Activated CD4-positive, alpha-beta T cell treated with anti-CD3 and anti-CD28 coated beads for 36 hours (primary cell): ENCODE measurements around the gene TRIOBP. TPM values are rescaled to one million over a fixed set of nuclear protein-coding genes. Genes with fewer than 3 reads are reported as not detected.

Experiments
- ATAC-seq: fragments of 200-7000 bp; cut with Tn5 transposase; one replicate; pipeline ENCODE4 v1.10.0; 2021; ENCODE audit warnings: mild to moderate bottlenecking, moderate library complexity
- CTCF ChIA-PET: fragments of 350-600 bp; sonication (Branson Sonifier 250); formaldehyde crosslinking; loops from one replicate; lab custom pipeline; 2021; ENCODE audit warnings: antibody characterized with exemption; lab: Charles Lee
- POLR2A ChIA-PET: fragments of 350-600 bp; sonication (Branson Sonifier 250); formaldehyde crosslinking; loops from one replicate; lab custom pipeline; 2021; ENCODE audit warnings: antibody characterized with exemption, inconsistent platforms; lab: Charles Lee
- DNase-seq: peaks from one replicate; pipeline ENCODE4 v3.0.0-alpha.2; 2020
- H3K27ac Mint-ChIP-seq: one replicate; pipeline ENCODE4 v1.8.0; 2021; ENCODE audit warnings: mixed read lengths
- H3K27me3 Mint-ChIP-seq: one replicate; pipeline ENCODE4 v1.8.0; 2021; ENCODE audit warnings: mixed read lengths
- H3K36me3 Mint-ChIP-seq: one replicate; pipeline ENCODE4 v1.8.0; 2021; ENCODE audit warnings: low read depth, mixed read lengths
- H3K4me1 Mint-ChIP-seq: one replicate; pipeline ENCODE4 v1.8.0; 2021; ENCODE audit warnings: mixed read lengths
- H3K4me3 Mint-ChIP-seq: one replicate; pipeline ENCODE4 v1.8.0; 2021; ENCODE audit warnings: mild to moderate bottlenecking, moderate library complexity, mixed read lengths
- H3K9me3 Mint-ChIP-seq: one replicate; pipeline ENCODE4 v1.8.0; 2021; ENCODE audit warnings: low read depth, mixed read lengths
- intact Hi-C, 2 experiments: fragments of 100-400 bp; cut with DNase I in 1 of 2; cut with micrococcal nuclease in 1 of 2; formaldehyde crosslinking; loops; one replicate each; pipeline versions ENCODE4 v1.14.2 to v1.15.1; 2022 to 2024; cut with DNase I, micrococcal nuclease
- total RNA-seq, 2 experiments: library from RNA; stranded (reverse); gene quantifications; one replicate each; pipeline ENCODE4 v1.2.3, GENCODE V29; 2021

TRIOBP gene
- total RNA-seq, 2 experiments from 2014 or later = 23.3 to 26.1 TPM

DNA sequence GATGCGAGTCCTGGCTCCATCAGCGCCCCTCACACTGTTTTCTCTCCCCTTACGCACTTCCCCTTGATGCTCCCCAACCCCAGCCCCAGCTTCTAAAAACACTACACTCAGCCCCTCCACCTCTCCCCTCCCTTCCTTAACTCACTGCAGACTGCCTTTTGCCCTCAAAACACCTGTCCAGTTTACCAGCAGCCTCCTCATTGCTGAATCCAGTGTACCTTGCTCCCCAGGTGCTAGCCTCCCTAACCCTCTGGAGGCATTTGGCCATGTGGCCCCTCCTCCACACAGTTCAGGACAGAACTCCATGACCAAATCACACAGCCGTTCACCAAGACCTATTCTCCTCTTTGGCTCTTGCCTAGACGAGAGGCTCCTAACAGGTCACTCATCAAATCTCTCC, 123.5 kb downstream of the TRIOBP start:
- POLR2A ChIA-PET = interaction anchor here (0.6 kb wide), 2 partner anchors 14 to 142 kb away, joined by 3 to 5 read pairs; no protein-coding TSS in a partner anchor
- H3K36me3 Mint-ChIP-seq = peaks cover 3% of the 10 kb centered on the region
- DNase-seq (no peak), ATAC-seq (no peak)
- CTCF ChIA-PET = interaction anchor here (0.5 to 1.3 kb wide), 6 partner anchors 9 to 188 kb away, joined by 3 to 5 read pairs (median 4); partner anchors contain the start of gene ANKRD54
- H3K27ac Mint-ChIP-seq = no peak overlapping the region
- intact Hi-C loops = no loop called here
- H3K4me3 Mint-ChIP-seq = no peak overlapping the region
- peaks cover 8% of the 10 kb centered on the region for H3K4me1 Mint-ChIP-seq
- H3K9me3 Mint-ChIP-seq = no peaks in the 10 kb centered on the region
- peaks cover 25% of the 10 kb centered on the region for H3K27me3 Mint-ChIP-seq

DNA sequence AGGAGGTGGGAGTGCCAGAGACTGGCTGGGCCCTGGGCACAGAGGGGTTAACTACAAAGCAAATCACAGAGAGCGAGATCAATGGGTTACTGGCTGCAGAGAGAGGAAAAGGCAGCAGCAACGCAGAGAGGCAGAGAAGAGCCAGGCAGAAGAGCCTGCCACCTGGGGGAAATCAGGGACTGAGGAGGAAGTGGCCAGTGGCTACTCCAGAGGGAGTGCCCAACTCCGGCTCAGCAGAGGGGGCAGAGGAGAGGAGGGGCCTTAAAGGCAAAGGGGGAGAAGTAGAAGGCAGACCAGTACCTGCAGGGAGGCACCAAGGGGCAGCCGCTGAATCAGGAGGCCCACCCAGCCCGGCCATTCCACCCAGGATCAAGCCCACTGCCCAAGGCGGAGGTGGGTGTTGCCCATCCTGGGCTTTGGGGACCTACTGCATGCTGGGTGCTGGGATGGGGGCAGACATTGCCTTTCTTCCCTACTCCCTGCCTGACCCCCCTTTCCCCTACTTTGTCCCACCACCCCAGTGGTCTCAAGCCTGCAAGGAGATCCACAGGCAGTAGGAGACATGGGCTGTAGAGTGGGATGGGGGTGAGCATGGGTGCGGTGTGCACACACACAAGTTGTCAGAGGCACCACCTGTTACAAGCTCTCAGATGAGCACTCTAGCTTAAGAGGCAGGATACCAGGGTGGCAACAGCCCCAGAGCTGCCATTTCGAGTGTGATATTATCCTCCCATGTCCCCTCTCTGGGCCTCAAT, 125.4 kb downstream of the TRIOBP start:
- H3K4me1 Mint-ChIP-seq = peaks cover 8% of the 10 kb centered on the region
- no peak for ATAC-seq
- H3K36me3 Mint-ChIP-seq = peaks cover 3% of the 10 kb centered on the region
- no peak overlapping the region for H3K27ac Mint-ChIP-seq
- intact Hi-C loops = no loop called here
- no peak overlapping the region for H3K4me3 Mint-ChIP-seq
- no peak for DNase-seq
- ChIA-PET POLR2A (interaction anchor here (0.5 kb wide), 1 partner anchor 20 kb away, joined by 3 read pairs; no protein-coding TSS in a partner anchor), CTCF (interaction anchor here (0.8 kb wide), 1 partner anchor 30 kb away, joined by 3 read pairs; no protein-coding TSS in a partner anchor)
- H3K27me3 Mint-ChIP-seq = peaks cover 27% of the 10 kb centered on the region
- no peaks in the 10 kb centered on the region for H3K9me3 Mint-ChIP-seq

DNA sequence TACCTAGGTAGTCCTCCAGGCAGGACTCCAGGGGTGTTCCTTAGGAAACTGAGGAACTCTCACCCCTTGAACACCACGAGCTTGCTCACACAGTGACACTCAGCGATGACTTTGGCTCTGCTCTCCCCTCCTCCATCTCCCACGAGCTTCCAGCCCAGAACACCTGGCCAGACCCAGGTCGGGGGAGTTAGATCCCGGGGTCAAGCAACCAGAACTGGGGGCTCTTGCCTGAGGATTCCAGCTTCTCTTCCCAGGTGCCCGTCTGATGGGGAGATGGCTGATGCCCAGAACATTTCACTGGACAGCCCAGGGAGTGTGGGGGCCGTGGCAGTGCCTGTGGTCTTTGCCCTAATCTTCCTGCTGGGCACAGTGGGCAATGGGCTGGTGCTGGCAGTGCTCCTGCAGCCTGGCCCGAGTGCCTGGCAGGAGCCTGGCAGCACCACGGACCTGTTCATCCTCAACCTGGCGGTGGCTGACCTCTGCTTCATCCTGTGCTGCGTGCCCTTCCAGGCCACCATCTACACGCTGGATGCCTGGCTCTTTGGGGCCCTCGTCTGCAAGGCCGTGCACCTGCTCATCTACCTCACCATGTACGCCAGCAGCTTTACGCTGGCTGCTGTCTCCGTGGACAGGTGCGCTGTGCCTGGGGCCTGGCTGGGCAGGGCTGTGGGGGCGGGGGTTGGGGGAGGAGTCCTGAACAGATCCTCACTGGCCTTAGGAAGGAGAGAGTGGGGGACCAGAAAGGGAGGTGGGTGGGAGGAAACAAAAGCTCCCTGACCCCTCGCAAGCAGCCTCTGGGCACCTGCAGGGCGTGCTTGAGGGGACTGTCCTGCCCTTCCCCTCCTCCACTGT, 126.5 kb downstream of the TRIOBP start, which contains the start of gene GALR3:
Gene GALR3, plus strand, starts transcription at position 249 of the 852 bp plus-strand sequence. Its CDS starts 25 bp downstream, at position 274.
- ChIA-PET POLR2A (interaction anchor here (0.7 kb wide), 1 partner anchor 153 kb away, joined by 3 read pairs; no protein-coding TSS in a partner anchor), CTCF (interaction anchor here (0.7 to 0.8 kb wide), 4 partner anchors 11 to 43 kb away, joined by 3 to 4 read pairs (median 3); no protein-coding TSS in a partner anchor)
- H3K4me3 Mint-ChIP-seq = peak within 1 kb of the TSS; percentile 36
- intact Hi-C loops = no loop called here
- no peaks in the 10 kb centered on the region for H3K9me3 Mint-ChIP-seq
- H3K4me1 Mint-ChIP-seq = peaks cover 3% of the 10 kb centered on the region
- peaks cover 2% of the 10 kb centered on the region for H3K36me3 Mint-ChIP-seq
- no peak within 1 kb of the TSS for H3K27ac Mint-ChIP-seq
- H3K27me3 Mint-ChIP-seq = peaks cover 27% of the 10 kb centered on the region
- DNase-seq = no peak
- no peak for ATAC-seq

DNA sequence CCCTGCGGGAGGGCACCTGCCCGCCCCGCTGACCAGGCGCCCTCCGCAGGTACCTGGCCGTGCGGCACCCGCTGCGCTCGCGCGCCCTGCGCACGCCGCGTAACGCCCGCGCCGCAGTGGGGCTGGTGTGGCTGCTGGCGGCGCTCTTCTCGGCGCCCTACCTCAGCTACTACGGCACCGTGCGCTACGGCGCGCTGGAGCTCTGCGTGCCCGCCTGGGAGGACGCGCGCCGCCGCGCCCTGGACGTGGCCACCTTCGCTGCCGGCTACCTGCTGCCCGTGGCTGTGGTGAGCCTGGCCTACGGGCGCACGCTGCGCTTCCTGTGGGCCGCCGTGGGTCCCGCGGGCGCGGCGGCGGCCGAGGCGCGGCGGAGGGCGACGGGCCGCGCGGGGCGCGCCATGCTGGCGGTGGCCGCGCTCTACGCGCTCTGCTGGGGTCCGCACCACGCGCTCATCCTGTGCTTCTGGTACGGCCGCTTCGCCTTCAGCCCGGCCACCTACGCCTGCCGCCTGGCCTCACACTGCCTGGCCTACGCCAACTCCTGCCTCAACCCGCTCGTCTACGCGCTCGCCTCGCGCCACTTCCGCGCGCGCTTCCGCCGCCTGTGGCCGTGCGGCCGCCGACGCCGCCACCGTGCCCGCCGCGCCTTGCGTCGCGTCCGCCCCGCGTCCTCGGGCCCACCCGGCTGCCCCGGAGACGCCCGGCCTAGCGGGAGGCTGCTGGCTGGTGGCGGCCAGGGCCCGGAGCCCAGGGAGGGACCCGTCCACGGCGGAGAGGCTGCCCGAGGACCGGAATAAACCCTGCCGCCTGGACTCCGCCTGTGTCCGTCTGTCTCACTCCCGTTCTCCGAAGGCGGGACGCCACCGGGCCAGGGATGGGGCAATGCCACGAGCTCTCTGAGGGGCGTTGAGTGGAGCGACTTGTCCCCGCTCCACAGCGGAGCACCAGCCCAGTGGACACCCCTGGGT, 128.1 kb downstream of the TRIOBP start:
- POLR2A ChIA-PET = interaction anchor here (0.6 kb wide), 2 partner anchors 19 to 32 kb away, joined by 4 to 8 read pairs; no protein-coding TSS in a partner anchor
- no peaks in the 10 kb centered on the region for H3K4me1 Mint-ChIP-seq

More for the DNA sequence above, 128.1 kb downstream of the TRIOBP start:
- H3K27me3 Mint-ChIP-seq = peaks cover 21% of the 10 kb centered on the region
- intact Hi-C loops = no loop called here
- CTCF ChIA-PET = no interaction called here
- peak; percentile 82 for ATAC-seq
- peak; percentile 54 for DNase-seq
- no peaks in the 10 kb centered on the region for H3K9me3 Mint-ChIP-seq
- H3K36me3 Mint-ChIP-seq = peaks cover 4% of the 10 kb centered on the region
- H3K4me3 Mint-ChIP-seq = no peak overlapping the region
- no peak overlapping the region for H3K27ac Mint-ChIP-seq

Other genes with a start within 250 kb of the TRIOBP start
- 100 to 1,000 TPM; 108 to 125 TPM for gene MFNG, start 210.7 kb upstream of the TRIOBP start, total RNA-seq
- not detected for gene CARD10, start 177.6 kb upstream of the TRIOBP start, total RNA-seq
- gene CDC42EP1, start 136.6 kb upstream of the TRIOBP start, total RNA-seq = under 1 TPM; 0.83 to 0.87 TPM
- gene LGALS2, start 117.0 kb upstream of the TRIOBP start, total RNA-seq = not detected
- 10 to 100 TPM; 55.4 to 66.6 TPM for gene GGA1, start 88.2 kb upstream of the TRIOBP start, total RNA-seq
- gene SH3BP1, start 57.4 kb upstream of the TRIOBP start, total RNA-seq = 10 to 100 TPM; 86.5 to 98.2 TPM
- gene PDXP, start 38.3 kb upstream of the TRIOBP start, total RNA-seq = 10 to 100 TPM; 35.8 to 37.8 TPM
- gene LGALS1, start 21.4 kb upstream of the TRIOBP start, total RNA-seq = 100 to 1,000 TPM; 522 to 663 TPM
- gene NOL12, start 10.7 kb upstream of the TRIOBP start, total RNA-seq = 10 to 100 TPM; 37.1 to 42.3 TPM
- 10 to 100 TPM; 21.3 to 22.4 TPM for gene GCAT, start 110.9 kb downstream of the TRIOBP start, total RNA-seq
- gene GALR3, start 126.3 kb downstream of the TRIOBP start, total RNA-seq = under 1 TPM in 1 of 2 experiments, not detected in 1; 0.21 TPM
- 10 to 100 TPM; 18.6 to 20.1 TPM for gene ANKRD54, start 147.3 kb downstream of the TRIOBP start, total RNA-seq
- gene EIF3L, start 152.4 kb downstream of the TRIOBP start, total RNA-seq = 100 to 1,000 TPM; 632 to 670 TPM
- gene MICALL1, start 209.2 kb downstream of the TRIOBP start, total RNA-seq = 10 to 100 TPM; 11.2 to 11.8 TPM